ENCODE data around the gene CYP26C1.

GRCh38 chr10:93061594-93062513, 1.3 kb downstream of the CYP26C1 start:
- no peak for TF ChIP-seq CTCF (IDR thresholded peaks at IDR 0.05)
- no peak for TF ChIP-seq POLR2A (IDR thresholded peaks at IDR 0.05; ENCODE audit: low read depth)
